Gastroesophageal sphincter (tissue), 4 donors: ENCODE data around the gene VIPR2. TPM values are rescaled to one million over a fixed set of nuclear protein-coding genes. Genes with fewer than 3 reads are reported as not detected.

ENCODE experiments used
- ATAC-seq: fragments of 150-250 bp; one replicate; pipeline ENCODE4 v1.9.1; 2016; ENCODE audit warnings: mild to moderate bottlenecking, moderate library complexity
- H3K27ac ChIP-seq, 4 donors: fragments of 200-600 bp; sonication (generic) in 3 of 4; 1 replicate in 3 of 4; 2 replicates in 1 of 4; pipeline ENCODE4 v1.5.1; 2016 to 2019
- H3K27me3 ChIP-seq: fragments of 200-600 bp; sonication (generic); one replicate; pipeline ENCODE4 v1.5.1; 2019
- H3K36me3 ChIP-seq, 2 donors: fragments of 200-600 bp; sonication (generic); one replicate each; pipeline ENCODE4 v1.5.1; 2019; ENCODE audit warnings: control low read depth in 1 of 2
- H3K4me1 ChIP-seq, 3 donors: fragments of 200-600 bp; sonication (generic); 1 replicate in 2 of 3; 2 replicates in 1 of 3; pipeline ENCODE4 v1.5.1; 2016 to 2019; ENCODE audit warnings: control low read depth in 2 of 3
- H3K4me3 ChIP-seq, 2 donors: fragments of 200-600 bp; sonication (generic); one replicate each; pipeline ENCODE4 v1.5.1; 2019; ENCODE audit warnings: mild to moderate bottlenecking in 1 of 2, moderate library complexity in 1 of 2
- H3K9me3 ChIP-seq, 3 donors: fragments of 200-600 bp; sonication (generic); one replicate each; pipeline ENCODE4 v1.5.1; 2017 to 2019; ENCODE audit warnings: control low read depth in 2 of 3
- EP300 ChIP-seq: sonication (generic); formaldehyde crosslinking; IDR thresholded peaks from one replicate; pipeline ENCODE4 v1.6.1; 2017; ENCODE audit warnings: antibody characterized with exemption, mild to moderate bottlenecking
- POLR2A ChIP-seq, 2 donors: fragments of 450-650 bp; IDR thresholded peaks; one replicate each; pipeline ENCODE4 v1.6.1; 2017; ENCODE audit warnings: antibody characterized with exemption in 2 of 2, mild to moderate bottlenecking in 2 of 2, moderate library complexity in 1 of 2
- POLR2AphosphoS5 ChIP-seq: sonication (generic); formaldehyde crosslinking; IDR thresholded peaks from one replicate; pipeline ENCODE4 v1.6.1; 2017; ENCODE audit warnings: antibody characterized with exemption
- WGBS, 2 donors: methylation state at CpG; one replicate each; pipeline ENCODE4 v1.1.5; 2018; ENCODE audit warnings: low coverage in 1 of 2; 5-methylcytosine and 5-hydroxymethylcytosine counted together
- total RNA-seq, 4 donors: library from RNA; depleted of rRNA; stranded (reverse); fragments of >200 nt; gene quantifications; one replicate each; pipeline ENCODE4 v1.1.0, GENCODE V29; 2016
- TF ChIP-seq, protein P1 (sequence below), 4 experiments: fragments of 200-600 bp in 2 of 4; fragments of 450-650 bp in 2 of 4; sonication (generic) in 1 of 4; IDR thresholded peaks; one replicate each; pipeline ENCODE4 v1.5.1; 2017 to 2019; ENCODE audit warnings: antibody characterized with exemption in 4 of 4, mild to moderate bottlenecking in 2 of 4, moderate library complexity in 2 of 4

VIPR2 gene
- total RNA-seq, 4 donors from 2014 or later, result 13.3 to 52.5 (median 27.4) TPM

- WGBS, 2 donors, result 74 to 77% methylated on average over 10 to 11 of the region's 33 CpGs
- no peak overlapping the region for H3K4me3 ChIP-seq
- no peaks in the 10 kb centered on the region for H3K36me3 ChIP-seq
- peaks cover 0 to 36% (median 13%) of the 10 kb centered on the region in 3 donors for H3K4me1 ChIP-seq
- ATAC-seq, result no peak
- peak overlapping the region in 1 of 4 donors; percentile 33 for H3K27ac ChIP-seq
- no peaks in the 10 kb centered on the region for H3K9me3 ChIP-seq
- H3K27me3 ChIP-seq, result peaks cover 19% of the 10 kb centered on the region
- TF ChIP-seq, protein P1, sequence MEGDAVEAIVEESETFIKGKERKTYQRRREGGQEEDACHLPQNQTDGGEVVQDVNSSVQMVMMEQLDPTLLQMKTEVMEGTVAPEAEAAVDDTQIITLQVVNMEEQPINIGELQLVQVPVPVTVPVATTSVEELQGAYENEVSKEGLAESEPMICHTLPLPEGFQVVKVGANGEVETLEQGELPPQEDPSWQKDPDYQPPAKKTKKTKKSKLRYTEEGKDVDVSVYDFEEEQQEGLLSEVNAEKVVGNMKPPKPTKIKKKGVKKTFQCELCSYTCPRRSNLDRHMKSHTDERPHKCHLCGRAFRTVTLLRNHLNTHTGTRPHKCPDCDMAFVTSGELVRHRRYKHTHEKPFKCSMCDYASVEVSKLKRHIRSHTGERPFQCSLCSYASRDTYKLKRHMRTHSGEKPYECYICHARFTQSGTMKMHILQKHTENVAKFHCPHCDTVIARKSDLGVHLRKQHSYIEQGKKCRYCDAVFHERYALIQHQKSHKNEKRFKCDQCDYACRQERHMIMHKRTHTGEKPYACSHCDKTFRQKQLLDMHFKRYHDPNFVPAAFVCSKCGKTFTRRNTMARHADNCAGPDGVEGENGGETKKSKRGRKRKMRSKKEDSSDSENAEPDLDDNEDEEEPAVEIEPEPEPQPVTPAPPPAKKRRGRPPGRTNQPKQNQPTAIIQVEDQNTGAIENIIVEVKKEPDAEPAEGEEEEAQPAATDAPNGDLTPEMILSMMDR (IDR thresholded peaks at IDR 0.05), result no peak
- TF ChIP-seq POLR2A (IDR thresholded peaks at IDR 0.05), result no peak
- peak; percentile 23 for TF ChIP-seq POLR2AphosphoS5
These were observed 118.2 kb downstream of the VIPR2 start for GRCh38 chr7:159026271-159027055.

DNA sequence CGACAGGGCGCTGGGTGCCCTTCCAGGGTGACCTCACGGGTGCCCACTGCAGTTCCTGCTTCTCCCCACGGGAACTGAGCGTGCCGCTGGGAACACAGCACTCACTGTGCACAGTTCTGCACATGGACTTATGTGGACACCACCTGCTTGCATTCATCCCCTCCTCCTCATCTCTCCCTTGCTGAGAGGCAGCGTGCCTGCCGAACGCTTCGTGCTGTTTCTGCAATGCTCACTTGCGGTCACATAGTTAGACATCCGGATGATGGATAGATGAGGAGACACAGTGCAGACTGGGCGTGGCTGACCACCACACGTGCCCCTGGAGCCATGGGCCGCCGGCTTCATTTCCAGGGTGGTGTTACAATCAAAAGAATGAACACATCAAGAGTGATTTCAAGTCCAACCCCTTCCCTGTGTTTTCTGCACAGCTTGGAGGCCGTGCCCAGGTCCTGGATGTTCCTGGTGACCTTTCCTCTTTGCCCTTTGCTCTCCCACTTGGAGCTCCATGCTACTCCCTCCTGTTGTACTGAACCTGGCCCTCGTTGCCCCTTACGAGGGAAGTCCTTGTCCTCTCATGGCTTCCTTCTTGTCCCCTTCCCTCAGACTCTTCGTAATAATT is 119.4 kb downstream of the VIPR2 start:
- no peak for ATAC-seq
- 55 to 70% methylated on average over 13 of the region's 20 CpGs for WGBS, 2 donors
- Histone ChIP-seq H3K9me3 (no peaks in the 10 kb centered on the region), H3K4me3 (no peak overlapping the region), H3K27me3 (peaks cover 15% of the 10 kb centered on the region), H3K27ac (no peak overlapping the region), H3K36me3 (no peaks in the 10 kb centered on the region), H3K4me1 (peaks cover 0 to 24% (median 3%) of the 10 kb centered on the region in 3 donors)
- no peak for TF ChIP-seq POLR2A (IDR thresholded peaks at IDR 0.05)
- TF ChIP-seq, protein P1 (IDR thresholded peaks at IDR 0.05), result no peak
- TF ChIP-seq POLR2AphosphoS5, result peak; percentile 54
- no peak for TF ChIP-seq EP300

- ATAC-seq, result no peak
- 98 to 100% methylated on average over 8 to 12 of the region's 48 CpGs for WGBS, 2 donors
These were observed 120.3 kb downstream of the VIPR2 start for GRCh38 chr7:159024280-159024951.

DNA sequence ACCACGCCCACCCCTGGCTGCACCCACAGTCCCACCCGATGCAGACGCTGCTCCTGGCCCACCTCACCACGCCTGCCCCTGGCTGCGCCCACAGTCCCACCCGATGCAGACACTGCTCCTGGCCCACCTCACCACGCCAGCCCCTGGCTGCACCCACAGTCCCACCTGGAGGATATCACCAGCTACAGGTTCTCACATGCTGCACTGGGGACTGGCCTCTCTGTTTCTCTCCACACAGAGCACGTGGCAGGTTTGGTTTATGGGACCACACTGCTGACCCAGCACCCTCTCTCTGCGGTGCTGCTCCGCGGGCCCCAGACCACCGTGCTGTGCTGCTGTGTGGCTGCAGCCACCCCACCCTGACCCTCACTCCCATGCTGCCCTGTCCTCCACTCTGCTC is 120.9 kb downstream of the VIPR2 start:
- Histone ChIP-seq H3K4me3 (no peak overlapping the region), H3K4me1 (peaks cover 0 to 25% (median 3%) of the 10 kb centered on the region in 3 donors), H3K36me3 (no peaks in the 10 kb centered on the region), H3K27me3 (peaks cover 3% of the 10 kb centered on the region), H3K27ac (no peak overlapping the region), H3K9me3 (no peaks in the 10 kb centered on the region)
- no peak for ATAC-seq
- TF ChIP-seq POLR2AphosphoS5 (no peak), POLR2A (IDR thresholded peaks at IDR 0.05) (no peak)
- TF ChIP-seq, protein P1 (IDR thresholded peaks at IDR 0.05), result no peak
- WGBS, 2 donors, result 100% methylated on average over 3 of the region's 12 CpGs; no CpG with 5 or more reads in 1 of the 2 donors

More at GRCh38 chr7:159024280-159024951, 120.3 kb downstream of the VIPR2 start:
- Histone ChIP-seq H3K4me3 (no peak overlapping the region), H3K27ac (no peak overlapping the region), H3K36me3 (no peaks in the 10 kb centered on the region), H3K27me3 (peaks cover 10% of the 10 kb centered on the region), H3K9me3 (no peaks in the 10 kb centered on the region), H3K4me1 (peaks cover 0 to 20% (median 3%) of the 10 kb centered on the region in 3 donors)
- no peak for TF ChIP-seq POLR2AphosphoS5
- TF ChIP-seq, protein P1 (IDR thresholded peaks at IDR 0.05), result no peak
- no peak for TF ChIP-seq POLR2A (IDR thresholded peaks at IDR 0.05)
- TF ChIP-seq EP300, result no peak
